WERI-Rb-1 (cell line): ENCODE data around the gene CD247.
A peak's percentile ranks its signal among the peaks of the same experiment; 100 is the strongest.

Source experiments
- DNase-seq: peaks from one replicate; pipeline ENCODE4 v3.0.0-alpha.2; 2020
- H3K27ac ChIP-seq: fragments of 250-450 bp; sonication (Bioruptor Pico); 2 replicates; pipeline ENCODE4 v1.5.1; 2020; ENCODE audit warnings: mild to moderate bottlenecking, moderate library complexity
- H3K27me3 ChIP-seq: fragments of 250-450 bp; sonication (Bioruptor Pico); 2 replicates; pipeline ENCODE4 v1.5.1; 2021; ENCODE audit warnings: mild to moderate bottlenecking, low read depth, moderate library complexity; ENCODE audit not compliant: insufficient read depth, severe bottlenecking
- H3K36me3 ChIP-seq: fragments of 250-450 bp; sonication (Bioruptor Pico); 2 replicates; pipeline ENCODE4 v1.5.1; 2020; ENCODE audit warnings: mild to moderate bottlenecking, moderate library complexity
- H3K4me3 ChIP-seq: 2 replicates; pipeline ENCODE4 v1.5.1; 2011; ENCODE audit warnings: low read depth, mild to moderate bottlenecking, control low read depth, low read length
- H3K9me3 ChIP-seq: fragments of 250-450 bp; sonication (Bioruptor Pico); 2 replicates; pipeline ENCODE4 v1.5.1; 2021; ENCODE audit warnings: mild to moderate bottlenecking, moderate library complexity; ENCODE audit not compliant: severe bottlenecking
- TF ChIP-seq, protein P1 (sequence below): IDR thresholded peaks from 2 replicates; pipeline ENCODE4 v1.5.1; 2011; ENCODE audit warnings: low read depth, mild to moderate bottlenecking, control low read depth, inconsistent platforms, low read length

CD247 gene

DNA sequence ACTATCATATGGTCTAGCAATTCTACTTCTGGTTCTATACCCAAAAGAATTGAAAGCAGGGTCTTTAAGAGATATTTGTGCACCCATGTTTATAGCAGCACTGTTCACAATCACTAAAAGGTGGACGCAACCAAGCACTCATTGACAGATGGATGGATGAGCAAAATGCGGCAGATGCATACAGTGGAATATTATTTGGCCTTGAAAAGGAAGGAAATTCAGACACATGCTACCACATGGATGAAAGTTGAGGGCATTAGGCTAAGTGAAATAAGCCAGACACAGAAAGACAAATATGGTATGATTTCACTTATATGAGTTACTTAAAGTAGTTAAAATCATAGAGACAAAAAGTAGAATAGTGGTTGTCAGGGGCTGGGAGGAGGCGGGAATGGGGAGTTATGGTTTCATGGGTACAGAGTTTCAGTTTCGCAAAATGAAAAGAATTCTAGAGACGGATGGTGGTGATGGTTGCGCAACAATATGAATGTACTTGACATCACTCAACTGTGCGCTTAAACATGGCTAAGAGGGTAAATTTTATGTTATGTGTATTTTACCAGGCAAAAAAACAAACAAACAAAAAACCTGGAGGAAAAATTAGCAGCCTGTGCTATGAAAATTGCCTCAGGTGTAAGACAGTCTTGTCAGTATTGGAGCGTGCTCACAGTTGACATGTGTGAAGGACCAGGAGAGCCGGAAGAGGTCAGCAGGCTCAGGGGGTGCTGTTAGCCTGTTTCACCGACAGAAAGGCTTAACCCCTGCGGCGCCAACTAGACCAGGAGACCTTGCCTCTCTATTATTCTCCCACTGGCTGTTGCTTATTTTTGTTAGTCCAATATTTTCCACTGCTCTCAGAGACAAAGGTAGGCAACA lies 26.5 kb downstream of the CD247 start:
- H3K36me3 ChIP-seq, result no peaks in the 10 kb centered on the region
- DNase-seq, result no peak
- H3K27ac ChIP-seq, result no peak overlapping the region
- TF ChIP-seq, protein P1, sequence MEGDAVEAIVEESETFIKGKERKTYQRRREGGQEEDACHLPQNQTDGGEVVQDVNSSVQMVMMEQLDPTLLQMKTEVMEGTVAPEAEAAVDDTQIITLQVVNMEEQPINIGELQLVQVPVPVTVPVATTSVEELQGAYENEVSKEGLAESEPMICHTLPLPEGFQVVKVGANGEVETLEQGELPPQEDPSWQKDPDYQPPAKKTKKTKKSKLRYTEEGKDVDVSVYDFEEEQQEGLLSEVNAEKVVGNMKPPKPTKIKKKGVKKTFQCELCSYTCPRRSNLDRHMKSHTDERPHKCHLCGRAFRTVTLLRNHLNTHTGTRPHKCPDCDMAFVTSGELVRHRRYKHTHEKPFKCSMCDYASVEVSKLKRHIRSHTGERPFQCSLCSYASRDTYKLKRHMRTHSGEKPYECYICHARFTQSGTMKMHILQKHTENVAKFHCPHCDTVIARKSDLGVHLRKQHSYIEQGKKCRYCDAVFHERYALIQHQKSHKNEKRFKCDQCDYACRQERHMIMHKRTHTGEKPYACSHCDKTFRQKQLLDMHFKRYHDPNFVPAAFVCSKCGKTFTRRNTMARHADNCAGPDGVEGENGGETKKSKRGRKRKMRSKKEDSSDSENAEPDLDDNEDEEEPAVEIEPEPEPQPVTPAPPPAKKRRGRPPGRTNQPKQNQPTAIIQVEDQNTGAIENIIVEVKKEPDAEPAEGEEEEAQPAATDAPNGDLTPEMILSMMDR, result no peak
- H3K4me3 ChIP-seq, result no peak overlapping the region
- H3K9me3 ChIP-seq, result no peaks in the 10 kb centered on the region
- no peaks in the 10 kb centered on the region for H3K27me3 ChIP-seq

DNA sequence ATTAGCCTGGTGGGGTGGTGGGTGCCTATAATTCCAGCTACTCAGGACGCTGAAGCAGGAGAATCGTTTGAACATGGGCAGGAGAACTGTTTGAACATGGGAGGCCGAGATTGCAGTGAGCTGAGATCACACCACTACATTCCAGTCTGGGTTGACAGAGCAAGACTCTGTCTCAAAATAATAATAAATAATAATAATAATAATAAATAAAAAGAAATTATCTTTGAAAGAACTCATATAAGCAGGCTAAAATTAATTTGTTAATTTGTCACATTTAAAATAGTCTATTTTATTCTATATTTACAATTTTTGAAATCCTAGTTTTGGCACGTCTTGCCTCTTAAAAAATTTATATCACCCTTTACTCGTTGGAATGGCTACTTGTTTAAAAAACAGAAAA lies 27.6 kb downstream of the CD247 start:
- no peak overlapping the region for H3K27ac ChIP-seq
- H3K4me3 ChIP-seq, result no peak overlapping the region
- DNase-seq, result no peak
- no peaks in the 10 kb centered on the region for H3K27me3 ChIP-seq
- TF ChIP-seq, protein P1, result no peak
- H3K36me3 ChIP-seq, result no peaks in the 10 kb centered on the region
- no peaks in the 10 kb centered on the region for H3K9me3 ChIP-seq

DNA sequence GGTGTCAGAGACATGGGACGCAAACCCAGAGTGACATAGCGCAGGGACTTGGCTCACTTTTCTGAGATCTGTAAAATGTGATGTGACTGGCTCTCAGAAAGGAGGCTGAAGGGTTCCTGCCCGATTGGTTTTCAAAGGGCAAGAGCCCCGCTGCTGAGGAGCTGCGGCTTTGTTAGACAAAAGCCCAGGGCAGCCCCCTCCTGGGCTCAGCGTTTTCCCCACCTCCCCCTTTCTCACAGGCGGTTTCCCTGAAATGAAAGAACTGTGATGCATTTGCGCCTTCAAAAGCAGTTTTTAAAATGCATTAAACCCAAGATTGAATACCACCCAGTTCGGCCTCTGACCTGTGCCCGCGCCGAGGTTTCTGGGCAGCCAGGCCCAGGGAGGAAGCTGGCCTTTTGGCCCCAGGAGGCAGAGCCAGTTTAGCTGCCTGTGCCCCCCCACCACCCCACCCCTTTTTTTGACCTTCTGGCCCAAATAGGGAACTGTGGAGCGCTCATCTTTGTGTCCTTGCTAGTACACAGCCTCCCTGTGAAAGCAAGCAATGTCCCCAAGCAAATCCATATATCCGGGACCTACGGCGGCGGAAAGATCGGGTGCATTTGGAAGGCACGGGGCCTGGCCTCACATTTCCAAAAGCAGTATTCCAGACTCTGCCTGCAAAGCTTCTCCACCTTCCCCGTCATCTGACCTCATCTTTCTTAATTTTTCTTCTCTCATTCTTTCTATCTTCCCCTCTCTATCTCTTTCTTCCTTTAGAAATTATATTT lies 28.6 kb downstream of the CD247 start:
- Histone ChIP-seq H3K9me3 (no peaks in the 10 kb centered on the region), H3K4me3 (no peak overlapping the region), H3K27ac (no peak overlapping the region), H3K27me3 (no peaks in the 10 kb centered on the region), H3K36me3 (no peaks in the 10 kb centered on the region)
- TF ChIP-seq, protein P1, result no peak
- no peak for DNase-seq

DNA sequence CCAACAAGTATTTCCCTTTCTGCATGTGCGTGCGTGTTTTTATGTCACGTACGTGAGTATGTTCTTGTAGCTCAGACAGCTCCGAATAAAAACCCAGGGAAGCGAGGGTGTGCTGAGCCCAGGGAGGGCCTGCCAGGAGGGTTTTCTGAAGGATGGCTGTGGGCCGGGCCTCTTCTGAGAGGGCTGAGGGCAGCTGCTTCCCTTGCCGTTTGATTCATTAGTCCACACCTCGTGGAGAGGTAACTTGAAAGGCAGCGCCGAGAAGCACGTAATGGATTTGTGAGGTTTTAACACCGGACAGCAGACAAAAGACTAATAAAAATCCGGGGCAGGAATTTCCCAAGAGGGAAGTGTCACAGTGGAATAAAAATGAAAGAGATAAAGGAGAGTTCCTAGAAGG lies 29.5 kb downstream of the CD247 start:
- Histone ChIP-seq H3K27ac (no peak overlapping the region), H3K9me3 (no peaks in the 10 kb centered on the region), H3K27me3 (no peaks in the 10 kb centered on the region), H3K36me3 (no peaks in the 10 kb centered on the region), H3K4me3 (no peak overlapping the region)
- peak; percentile 8 for DNase-seq
- TF ChIP-seq, protein P1, result no peak

DNA sequence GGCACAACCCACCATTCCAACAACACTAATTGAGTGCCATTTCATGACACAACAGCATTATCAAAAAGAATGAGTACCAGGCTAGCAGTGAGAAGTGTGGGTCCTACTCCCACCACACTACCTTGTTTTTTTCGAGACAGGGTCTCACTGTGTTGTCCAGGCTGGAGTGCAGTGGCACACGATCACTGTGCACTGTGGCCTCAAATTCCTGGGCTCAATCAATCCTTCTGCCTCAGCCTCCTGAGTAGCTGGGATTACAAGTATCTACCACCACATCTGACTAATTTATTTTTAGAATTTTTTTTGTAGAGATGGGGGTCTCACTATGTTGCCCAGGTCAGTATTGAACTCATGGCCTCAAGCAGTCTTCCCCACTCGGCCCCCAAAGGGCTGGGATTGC lies 30.7 kb downstream of the CD247 start:
- no peaks in the 10 kb centered on the region for H3K27me3 ChIP-seq
- no peaks in the 10 kb centered on the region for H3K9me3 ChIP-seq
- no peak for DNase-seq
- no peaks in the 10 kb centered on the region for H3K36me3 ChIP-seq
- H3K27ac ChIP-seq, result no peak overlapping the region
- TF ChIP-seq, protein P1, result no peak
- H3K4me3 ChIP-seq, result no peak overlapping the region
